K562 (cell line): ENCODE measurements around the gene RRBP1. TPM values are rescaled to one million over a fixed set of nuclear protein-coding genes. Genes with fewer than 3 reads are reported as not detected.

ENCODE experiments used
- ELF2 ChIP-seq: fragments of 250-450 bp; sonication (Bioruptor Pico); IDR thresholded peaks from 2 replicates; pipeline ENCODE4 v1.5.0; 2021; ENCODE audit warnings: mild to moderate bottlenecking
- FIP1L1 ChIP-seq: fragments of 200-400 bp; formaldehyde crosslinking; IDR thresholded peaks from 2 replicates; pipeline ENCODE4 v1.6.1; 2018; ENCODE audit warnings: mild to moderate bottlenecking, low read depth, low read length; ENCODE audit not compliant: poor library complexity, severe bottlenecking
- HDGF ChIP-seq: fragments of 450-650 bp; IDR thresholded peaks from 2 replicates; pipeline ENCODE4 v1.6.1; 2016
- HMG20A ChIP-seq: fragments of 450-650 bp; formaldehyde crosslinking; conservative IDR thresholded peaks from 2 replicates; pipeline ENCODE4 v1.4.0; 2020; ENCODE audit warnings: mild to moderate bottlenecking, mixed read lengths
- MEF2D ChIP-seq: conservative IDR thresholded peaks from 2 replicates; pipeline ENCODE4 v1.6.1; 2016; ENCODE audit warnings: low read depth, missing genetic modification characterization, missing compliant biosample characterization
- MTA1 ChIP-seq: fragments of 450-650 bp; IDR thresholded peaks from 2 replicates; pipeline ENCODE4 v1.6.1; 2017; ENCODE audit warnings: borderline replicate concordance
- NCOA2 ChIP-seq, 2 experiments: fragments of 450-650 bp; IDR thresholded peaks; 2 replicates each; pipeline ENCODE4 v1.6.1; 2018; ENCODE audit warnings: mild to moderate bottlenecking in 2 of 2, moderate library complexity in 1 of 2; ENCODE audit not compliant: partially characterized antibody in 2 of 2
- PCBP1 ChIP-seq: fragments of 200-400 bp; formaldehyde crosslinking; IDR thresholded peaks from 2 replicates; pipeline ENCODE4 v1.6.1; 2018; ENCODE audit warnings: mild to moderate bottlenecking, low read depth, low read length; ENCODE audit not compliant: poor library complexity, severe bottlenecking
- RBBP5 ChIP-seq: fragments of 200-600 bp; sonication (generic); IDR thresholded peaks from 2 replicates; pipeline ENCODE4 v1.6.1; 2012; ENCODE audit warnings: borderline replicate concordance, mild to moderate bottlenecking, low read length, control low read depth, inconsistent platforms; ENCODE audit not compliant: insufficient read depth, poor library complexity, severe bottlenecking
- SNRNP70 ChIP-seq: fragments of 200-400 bp; formaldehyde crosslinking; optimal IDR thresholded peaks from 2 replicates; pipeline ENCODE3; 2017; ENCODE audit warnings: low read depth, low read length
- SP1 ChIP-seq: sonication (generic); formaldehyde crosslinking; IDR thresholded peaks from 2 replicates; pipeline ENCODE4 v1.8.1; 2022; ENCODE audit warnings: mild to moderate bottlenecking, missing genetic modification reagents
- ZEB2 ChIP-seq: fragments of 450-650 bp; IDR thresholded peaks from 2 replicates; pipeline ENCODE4 v1.6.1; 2016
- ZKSCAN1 ChIP-seq: fragments of 150-350 bp; IDR thresholded peaks from 2 replicates; pipeline ENCODE4 v1.6.1; 2016; ENCODE audit warnings: low read depth, low read length
- ZNF24 ChIP-seq: fragments of 450-650 bp; IDR thresholded peaks from 2 replicates; pipeline ENCODE4 v1.6.1; 2016
- ZNF311 ChIP-seq: fragments of 250-450 bp; sonication (Bioruptor Pico); IDR thresholded peaks from 2 replicates; pipeline ENCODE4 v1.4.0; 2020; ENCODE audit warnings: mild to moderate bottlenecking, moderate library complexity
- ZNF766 ChIP-seq: fragments of 200-800 bp; sonication (Bioruptor generic); conservative IDR thresholded peaks from 2 replicates; pipeline ENCODE4 v1.6.1; 2016; ENCODE audit warnings: missing genetic modification characterization, missing compliant biosample characterization
- polyA plus RNA-seq, 8 experiments: library from polyadenylated mRNA; depleted of rRNA in 4 of 8; stranded (reverse) in 5 of 8; unstranded in 3 of 8; fragments of >200 nt; fragmentation: Nextera tagmentation in 2 of 8; fragmentation: Illumina TruSeq in 1 of 8; extraction: Ambion mirVana in 2 of 8; extraction: Trizol in 1 of 8; gene quantifications; 2 replicates each; pipeline versions ENCODE4 v1.2.1 to v1.2.3, GENCODE V29; 2011 to 2014; ENCODE audit warnings: inconsistent platforms in 1 of 8, missing spikeins in 1 of 8
- total RNA-seq, 7 experiments: library from RNA; depleted of rRNA in 6 of 7; stranded (reverse); fragments of >200 nt in 6 of 7; fragmentation: Illumina TruSeq in 2 of 7; extraction: Trizol in 2 of 7; gene quantifications; 2 replicates each; pipeline versions ENCODE4 v1.2.1 to v1.2.3, GENCODE V29; 2011 to 2021; ENCODE audit warnings: low replicate concordance in 1 of 7
- TF ChIP-seq, protein P1 (sequence below): sonication (generic); formaldehyde crosslinking; IDR thresholded peaks from 2 replicates; pipeline ENCODE4 v1.9.0; 2022; ENCODE audit warnings: mild to moderate bottlenecking, missing genetic modification reagents
- TF ChIP-seq, protein P2 (sequence below): sonication (generic); formaldehyde crosslinking; IDR thresholded peaks from 2 replicates; pipeline ENCODE4 v1.8.0; 2023; ENCODE audit warnings: mild to moderate bottlenecking, missing genetic modification reagents
- TF ChIP-seq, protein P3 (sequence below): sonication (generic); formaldehyde crosslinking; IDR thresholded peaks from 2 replicates; pipeline ENCODE4 v1.9.0; 2022; ENCODE audit warnings: mild to moderate bottlenecking, missing genetic modification reagents
- TF ChIP-seq, protein P4 (sequence below), 2 experiments: fragments of 450-650 bp in 1 of 2; sonication (generic) in 1 of 2; formaldehyde crosslinking in 1 of 2; IDR thresholded peaks in 1 of 2; conservative IDR thresholded peaks in 1 of 2; 2 replicates each; pipeline versions ENCODE4 v1.6.1 to v1.8.1; 2016 to 2023; ENCODE audit warnings: mild to moderate bottlenecking in 2 of 2, moderate library complexity in 2 of 2, inconsistent platforms in 1 of 2, missing genetic modification reagents in 1 of 2
- TF ChIP-seq, protein P5 (sequence below): IDR thresholded peaks from 2 replicates; pipeline ENCODE4 v1.6.1; 2011; ENCODE audit not compliant: insufficient read length; ENCODE audit errors: extremely low read depth

The RRBP1 gene
- total and polyA plus RNA-seq, 9 of the 15 experiments (the other 6 are each of a cell fraction or from before 2014, with no cell fraction given), result 0.84 to 32.0 (median 17.6) TPM

DNA sequence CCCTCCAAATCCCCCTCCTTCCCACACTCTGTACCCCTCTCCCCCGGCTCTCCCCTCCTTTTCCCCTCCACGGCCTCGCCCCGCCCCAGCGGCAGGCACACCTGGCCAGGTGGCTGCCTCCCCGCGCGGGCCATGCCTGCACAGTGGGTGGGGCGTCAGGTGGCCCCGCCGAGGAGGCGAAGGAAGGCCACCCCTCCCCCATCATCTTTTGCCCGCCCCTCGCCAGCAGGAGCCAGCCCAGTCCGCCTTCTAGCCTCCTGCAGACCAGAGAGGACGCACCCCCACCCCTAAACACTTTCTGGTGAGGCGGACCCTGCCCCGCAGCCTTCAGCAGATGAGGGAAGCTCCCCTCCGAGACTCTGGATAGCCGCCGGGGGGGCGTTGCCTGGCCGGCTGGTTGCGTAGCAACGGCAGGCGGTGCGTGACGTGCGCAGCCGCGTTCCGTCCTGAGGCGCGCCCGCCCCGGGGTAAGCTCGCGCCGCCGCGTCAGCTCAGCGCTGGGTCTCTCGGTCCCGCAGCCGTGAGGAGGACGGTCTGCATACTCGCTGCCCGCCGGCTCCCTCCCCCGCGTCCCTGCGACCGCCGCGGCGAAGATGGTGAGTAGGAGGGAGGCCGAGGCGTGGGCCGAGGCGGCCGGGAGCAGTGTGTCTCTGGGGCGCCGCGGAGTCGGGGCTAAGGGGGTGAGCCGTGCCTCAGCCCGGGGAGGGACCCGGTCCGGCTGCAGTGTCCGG lies 112.3 kb downstream of the RRBP1 start, which contains the start of gene DSTN (continued):
- TF ChIP-seq, protein P1, sequence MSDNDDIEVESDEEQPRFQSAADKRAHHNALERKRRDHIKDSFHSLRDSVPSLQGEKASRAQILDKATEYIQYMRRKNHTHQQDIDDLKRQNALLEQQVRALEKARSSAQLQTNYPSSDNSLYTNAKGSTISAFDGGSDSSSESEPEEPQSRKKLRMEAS, result no peak
- TF ChIP-seq FIP1L1 (no peak), HDGF (no peak), MTA1 (no peak), MEF2D (no peak), RBBP5 (peak; percentile 76), SNRNP70 (no peak), PCBP1 (peak; percentile 77), ZNF766 (CRISPR knock-in tag) (no peak), ZNF311 (CRISPR knock-in tag) (no peak), ZNF24 (no peak), ZKSCAN1 (no peak), ZEB2 (peak; percentile 65), SP1 (CRISPR knock-in tag) (peak; percentile 29; the same call in 1 of the 2 replicates), NCOA2 (IDR thresholded peaks at IDR 0.05; ENCODE audit: partially characterized antibody in 2 of 2) (no peak), HMG20A (CRISPR knock-in tag) (no peak), ELF2 (CRISPR knock-in tag) (no peak)
- TF ChIP-seq, protein P2, sequence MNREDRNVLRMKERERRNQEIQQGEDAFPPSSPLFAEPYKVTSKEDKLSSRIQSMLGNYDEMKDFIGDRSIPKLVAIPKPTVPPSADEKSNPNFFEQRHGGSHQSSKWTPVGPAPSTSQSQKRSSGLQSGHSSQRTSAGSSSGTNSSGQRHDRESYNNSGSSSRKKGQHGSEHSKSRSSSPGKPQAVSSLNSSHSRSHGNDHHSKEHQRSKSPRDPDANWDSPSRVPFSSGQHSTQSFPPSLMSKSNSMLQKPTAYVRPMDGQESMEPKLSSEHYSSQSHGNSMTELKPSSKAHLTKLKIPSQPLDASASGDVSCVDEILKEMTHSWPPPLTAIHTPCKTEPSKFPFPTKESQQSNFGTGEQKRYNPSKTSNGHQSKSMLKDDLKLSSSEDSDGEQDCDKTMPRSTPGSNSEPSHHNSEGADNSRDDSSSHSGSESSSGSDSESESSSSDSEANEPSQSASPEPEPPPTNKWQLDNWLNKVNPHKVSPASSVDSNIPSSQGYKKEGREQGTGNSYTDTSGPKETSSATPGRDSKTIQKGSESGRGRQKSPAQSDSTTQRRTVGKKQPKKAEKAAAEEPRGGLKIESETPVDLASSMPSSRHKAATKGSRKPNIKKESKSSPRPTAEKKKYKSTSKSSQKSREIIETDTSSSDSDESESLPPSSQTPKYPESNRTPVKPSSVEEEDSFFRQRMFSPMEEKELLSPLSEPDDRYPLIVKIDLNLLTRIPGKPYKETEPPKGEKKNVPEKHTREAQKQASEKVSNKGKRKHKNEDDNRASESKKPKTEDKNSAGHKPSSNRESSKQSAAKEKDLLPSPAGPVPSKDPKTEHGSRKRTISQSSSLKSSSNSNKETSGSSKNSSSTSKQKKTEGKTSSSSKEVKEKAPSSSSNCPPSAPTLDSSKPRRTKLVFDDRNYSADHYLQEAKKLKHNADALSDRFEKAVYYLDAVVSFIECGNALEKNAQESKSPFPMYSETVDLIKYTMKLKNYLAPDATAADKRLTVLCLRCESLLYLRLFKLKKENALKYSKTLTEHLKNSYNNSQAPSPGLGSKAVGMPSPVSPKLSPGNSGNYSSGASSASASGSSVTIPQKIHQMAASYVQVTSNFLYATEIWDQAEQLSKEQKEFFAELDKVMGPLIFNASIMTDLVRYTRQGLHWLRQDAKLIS (CRISPR knock-in tag), result no peak
- TF ChIP-seq, protein P3, sequence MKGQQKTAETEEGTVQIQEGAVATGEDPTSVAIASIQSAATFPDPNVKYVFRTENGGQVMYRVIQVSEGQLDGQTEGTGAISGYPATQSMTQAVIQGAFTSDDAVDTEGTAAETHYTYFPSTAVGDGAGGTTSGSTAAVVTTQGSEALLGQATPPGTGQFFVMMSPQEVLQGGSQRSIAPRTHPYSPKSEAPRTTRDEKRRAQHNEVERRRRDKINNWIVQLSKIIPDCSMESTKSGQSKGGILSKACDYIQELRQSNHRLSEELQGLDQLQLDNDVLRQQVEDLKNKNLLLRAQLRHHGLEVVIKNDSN (CRISPR knock-in tag), result no peak
- TF ChIP-seq, protein P4, sequence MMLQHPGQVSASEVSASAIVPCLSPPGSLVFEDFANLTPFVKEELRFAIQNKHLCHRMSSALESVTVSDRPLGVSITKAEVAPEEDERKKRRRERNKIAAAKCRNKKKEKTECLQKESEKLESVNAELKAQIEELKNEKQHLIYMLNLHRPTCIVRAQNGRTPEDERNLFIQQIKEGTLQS (IDR thresholded peaks at IDR 0.05), result no peak
- TF ChIP-seq, protein P4 (CRISPR knock-in tag; conservative IDR thresholded peaks at IDR 0.05), result no peak
- TF ChIP-seq, protein P5, sequence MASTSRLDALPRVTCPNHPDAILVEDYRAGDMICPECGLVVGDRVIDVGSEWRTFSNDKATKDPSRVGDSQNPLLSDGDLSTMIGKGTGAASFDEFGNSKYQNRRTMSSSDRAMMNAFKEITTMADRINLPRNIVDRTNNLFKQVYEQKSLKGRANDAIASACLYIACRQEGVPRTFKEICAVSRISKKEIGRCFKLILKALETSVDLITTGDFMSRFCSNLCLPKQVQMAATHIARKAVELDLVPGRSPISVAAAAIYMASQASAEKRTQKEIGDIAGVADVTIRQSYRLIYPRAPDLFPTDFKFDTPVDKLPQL, result no peak
